Upper lobe of left lung (tissue), 4 donors: ENCODE results near the gene C17orf58.

Experiments
- EP300 ChIP-seq, 4 donors: sonication (generic); formaldehyde crosslinking; IDR thresholded peaks; one replicate each; pipeline ENCODE4 v1.5.1; 2017; ENCODE audit warnings: antibody characterized with exemption in 4 of 4, control low read depth in 2 of 4
- POLR2A ChIP-seq, 4 donors: fragments of 450-650 bp; IDR thresholded peaks; one replicate each; pipeline ENCODE4 v1.5.1; 2016 to 2017; ENCODE audit warnings: antibody characterized with exemption in 4 of 4, mild to moderate bottlenecking in 2 of 4
- TF ChIP-seq, protein P1 (sequence below), 6 experiments: fragments of 450-650 bp in 4 of 6; fragments of 200-600 bp in 2 of 6; sonication (generic) in 2 of 6; IDR thresholded peaks; one replicate each; pipeline ENCODE4 v1.5.1; 2016 to 2019; ENCODE audit warnings: antibody characterized with exemption in 6 of 6

DNA sequence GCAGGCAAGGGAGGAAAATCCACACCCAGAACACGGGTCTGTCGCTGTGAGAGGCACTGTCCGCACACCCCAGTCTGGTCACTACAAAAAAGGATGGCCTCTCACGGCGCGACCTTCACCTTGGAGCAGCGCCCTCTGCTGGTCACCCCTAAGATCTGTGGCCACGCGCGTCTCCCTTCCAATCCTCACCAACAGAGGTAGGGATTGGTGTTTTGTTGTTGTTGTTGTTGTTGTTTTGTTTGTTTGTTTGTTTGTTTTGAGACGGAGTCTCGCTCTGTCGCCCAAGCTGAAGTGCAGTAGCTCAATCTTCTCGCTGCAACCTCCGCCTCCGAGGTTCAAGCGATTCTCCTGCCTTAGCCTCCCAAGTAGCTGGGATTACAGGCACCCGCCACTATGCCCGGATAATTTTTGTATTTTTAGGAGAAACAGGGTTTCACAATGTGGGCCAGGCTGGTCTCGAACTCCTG, 15.0 kb upstream of the C17orf58 start:
- TF ChIP-seq, protein P1, sequence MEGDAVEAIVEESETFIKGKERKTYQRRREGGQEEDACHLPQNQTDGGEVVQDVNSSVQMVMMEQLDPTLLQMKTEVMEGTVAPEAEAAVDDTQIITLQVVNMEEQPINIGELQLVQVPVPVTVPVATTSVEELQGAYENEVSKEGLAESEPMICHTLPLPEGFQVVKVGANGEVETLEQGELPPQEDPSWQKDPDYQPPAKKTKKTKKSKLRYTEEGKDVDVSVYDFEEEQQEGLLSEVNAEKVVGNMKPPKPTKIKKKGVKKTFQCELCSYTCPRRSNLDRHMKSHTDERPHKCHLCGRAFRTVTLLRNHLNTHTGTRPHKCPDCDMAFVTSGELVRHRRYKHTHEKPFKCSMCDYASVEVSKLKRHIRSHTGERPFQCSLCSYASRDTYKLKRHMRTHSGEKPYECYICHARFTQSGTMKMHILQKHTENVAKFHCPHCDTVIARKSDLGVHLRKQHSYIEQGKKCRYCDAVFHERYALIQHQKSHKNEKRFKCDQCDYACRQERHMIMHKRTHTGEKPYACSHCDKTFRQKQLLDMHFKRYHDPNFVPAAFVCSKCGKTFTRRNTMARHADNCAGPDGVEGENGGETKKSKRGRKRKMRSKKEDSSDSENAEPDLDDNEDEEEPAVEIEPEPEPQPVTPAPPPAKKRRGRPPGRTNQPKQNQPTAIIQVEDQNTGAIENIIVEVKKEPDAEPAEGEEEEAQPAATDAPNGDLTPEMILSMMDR (IDR thresholded peaks at IDR 0.05), result peak; percentile 58 to 79 (median 70)
- TF ChIP-seq POLR2A (IDR thresholded peaks at IDR 0.05) (no peak), EP300 (IDR thresholded peaks at IDR 0.05) (no peak)
